Activated naive CD8-positive, alpha-beta T cell treated with anti-CD3 and anti-CD28 coated beads, Interleukin-2, amount 10 ng/mL, durations not matched to agents 7 days and 5 days (primary cell): ENCODE data around the gene RMND5B. TPM values are rescaled to one million over a fixed set of nuclear protein-coding genes. Genes with fewer than 3 reads are reported as not detected.

ENCODE experiments used
- ATAC-seq: fragments of 150-1000 bp; cut with Tn5 transposase; one replicate; pipeline ENCODE4 v1.10.0; 2021; ENCODE audit warnings: low read depth, moderate library complexity
- POLR2A ChIA-PET: fragments of 350-600 bp; sonication (Branson Sonifier 250); formaldehyde crosslinking; loops from one replicate; lab custom pipeline; 2021; ENCODE audit warnings: antibody characterized with exemption; lab: Charles Lee
- DNase-seq: peaks from one replicate; pipeline ENCODE4 v3.0.0; 2021
- H3K27ac Mint-ChIP-seq: one replicate; pipeline ENCODE4 v1.8.0; 2022; ENCODE audit warnings: mild to moderate bottlenecking, mixed read lengths
- H3K27me3 Mint-ChIP-seq: one replicate; pipeline ENCODE4 v1.8.0; 2022; ENCODE audit warnings: mild to moderate bottlenecking, moderate library complexity, mixed read lengths
- H3K36me3 Mint-ChIP-seq: one replicate; pipeline ENCODE4 v1.8.0; 2021; ENCODE audit warnings: mild to moderate bottlenecking, mixed read lengths
- H3K4me1 Mint-ChIP-seq: one replicate; pipeline ENCODE4 v1.8.0; 2021; ENCODE audit warnings: mixed read lengths
- H3K4me3 Mint-ChIP-seq: one replicate; pipeline ENCODE4 v1.8.0; 2022; ENCODE audit warnings: mild to moderate bottlenecking, moderate library complexity, mixed read lengths
- H3K9me3 Mint-ChIP-seq: one replicate; pipeline ENCODE4 v1.8.0; 2021; ENCODE audit warnings: mixed read lengths
- total RNA-seq, 2 experiments: library from RNA; stranded (reverse); gene quantifications; one replicate each; pipeline ENCODE4 v1.2.3, GENCODE V29; 2021

The RMND5B gene
- total RNA-seq, 2 experiments from 2014 or later, result 11.4 to 12.5 TPM

- no peak for DNase-seq
- Mint-ChIP-seq H3K4me3 (no peak overlapping the region), H3K27ac (no peak overlapping the region), H3K4me1 (peaks cover 11% of the 10 kb centered on the region), H3K27me3 (peaks cover 10% of the 10 kb centered on the region), H3K9me3 (no peaks in the 10 kb centered on the region), H3K36me3 (no peaks in the 10 kb centered on the region)
- ATAC-seq, result no peak
- POLR2A ChIA-PET, result interaction anchor here (0.8 kb wide), 1 partner anchor 16 kb away, joined by 3 read pairs; no protein-coding TSS in a partner anchor
These were observed 24.1 kb upstream of the RMND5B start for GRCh38 chr5:178106556-178107239.

- Mint-ChIP-seq H3K9me3 (no peaks in the 10 kb centered on the region), H3K36me3 (no peaks in the 10 kb centered on the region), H3K27me3 (peaks cover 20% of the 10 kb centered on the region), H3K4me1 (peaks cover 15% of the 10 kb centered on the region), H3K4me3 (no peak overlapping the region), H3K27ac (no peak overlapping the region)
- DNase-seq (no peak), ATAC-seq (no peak)
- POLR2A ChIA-PET, result interaction anchor here (0.6 kb wide), 1 partner anchor 13 kb away, joined by 3 read pairs; no protein-coding TSS in a partner anchor
These were observed 23.0 kb upstream of the RMND5B start for GRCh38 chr5:178107756-178108310.

GRCh38 chr5:178108446-178108845 is 22.4 kb upstream of the RMND5B start:
- ATAC-seq, result no peak
- no peaks in the 10 kb centered on the region for H3K9me3 Mint-ChIP-seq
- POLR2A ChIA-PET, result interaction anchor here (0.6 kb wide), 1 partner anchor 13 kb away, joined by 3 read pairs; no protein-coding TSS in a partner anchor
- no peaks in the 10 kb centered on the region for H3K36me3 Mint-ChIP-seq
- no peak overlapping the region for H3K4me3 Mint-ChIP-seq
- H3K27ac Mint-ChIP-seq, result no peak overlapping the region
- H3K4me1 Mint-ChIP-seq, result peaks cover 18% of the 10 kb centered on the region
- no peak for DNase-seq
- H3K27me3 Mint-ChIP-seq, result peaks cover 22% of the 10 kb centered on the region

GRCh38 chr5:178108966-178109365 is 21.8 kb upstream of the RMND5B start:
- POLR2A ChIA-PET, result no interaction called here
- Mint-ChIP-seq H3K4me3 (no peak overlapping the region), H3K4me1 (peaks cover 18% of the 10 kb centered on the region), H3K27me3 (peaks cover 22% of the 10 kb centered on the region), H3K9me3 (no peaks in the 10 kb centered on the region), H3K36me3 (no peaks in the 10 kb centered on the region), H3K27ac (no peak overlapping the region)
- DNase-seq (no peak), ATAC-seq (no peak)

- no peaks in the 10 kb centered on the region for H3K9me3 Mint-ChIP-seq
- POLR2A ChIA-PET, result no interaction called here
- no peak for DNase-seq
- ATAC-seq, result no peak
- peaks cover 31% of the 10 kb centered on the region for H3K4me1 Mint-ChIP-seq
- peaks cover 32% of the 10 kb centered on the region for H3K27me3 Mint-ChIP-seq
- no peaks in the 10 kb centered on the region for H3K36me3 Mint-ChIP-seq
- no peak overlapping the region for H3K4me3 Mint-ChIP-seq
- H3K27ac Mint-ChIP-seq, result no peak overlapping the region
These were observed 20.3 kb upstream of the RMND5B start for GRCh38 chr5:178110511-178110910.

GRCh38 chr5:178111925-178112324 is 18.9 kb upstream of the RMND5B start:
- Mint-ChIP-seq H3K9me3 (no peaks in the 10 kb centered on the region), H3K4me3 (no peak overlapping the region), H3K27ac (no peak overlapping the region), H3K36me3 (peaks cover under 1% of the 10 kb centered on the region), H3K4me1 (peaks cover 42% of the 10 kb centered on the region), H3K27me3 (peaks cover 34% of the 10 kb centered on the region)
- no peak for ATAC-seq
- no peak for DNase-seq
- POLR2A ChIA-PET, result no interaction called here

GRCh38 chr5:178112545-178112944 is 18.3 kb upstream of the RMND5B start:
- peak overlapping the region; percentile 60 for H3K27ac Mint-ChIP-seq
- POLR2A ChIA-PET, result no interaction called here
- no peaks in the 10 kb centered on the region for H3K9me3 Mint-ChIP-seq
- H3K36me3 Mint-ChIP-seq, result peaks cover 2% of the 10 kb centered on the region
- peaks cover 44% of the 10 kb centered on the region for H3K4me1 Mint-ChIP-seq
- DNase-seq, result no peak
- peak overlapping the region; percentile 76 for H3K4me3 Mint-ChIP-seq
- no peak for ATAC-seq
- H3K27me3 Mint-ChIP-seq, result peaks cover 34% of the 10 kb centered on the region

GRCh38 chr5:178113141-178113787 is 17.6 kb upstream of the RMND5B start, which contains the start of gene N4BP3:
N4BP3 (plus strand) TSS chr5:178113532; CDS start chr5:178119584, 6,052 bp downstream.
- POLR2A ChIA-PET, result interaction anchor here (1.9 kb wide), 1 partner anchor 11 kb away, joined by 8 read pairs; no protein-coding TSS in a partner anchor
- H3K36me3 Mint-ChIP-seq, result peaks cover 2% of the 10 kb centered on the region
- H3K9me3 Mint-ChIP-seq, result no peaks in the 10 kb centered on the region
- peaks cover 40% of the 10 kb centered on the region for H3K4me1 Mint-ChIP-seq
- H3K27ac Mint-ChIP-seq, result peak within 1 kb of the TSS; percentile 73
- H3K27me3 Mint-ChIP-seq, result peaks cover 33% of the 10 kb centered on the region
- peak; percentile 64 for ATAC-seq
- H3K4me3 Mint-ChIP-seq, result peak within 1 kb of the TSS; percentile 95
- DNase-seq, result peak; percentile 87

GRCh38 chr5:178113841-178114324 is 16.9 kb upstream of the RMND5B start:
- peak; percentile 53 for DNase-seq
- no peak for ATAC-seq
- Mint-ChIP-seq H3K4me3 (peak overlapping the region; percentile 95), H3K9me3 (no peaks in the 10 kb centered on the region), H3K27ac (peak overlapping the region; percentile 73), H3K27me3 (peaks cover 33% of the 10 kb centered on the region), H3K36me3 (peaks cover 2% of the 10 kb centered on the region), H3K4me1 (peaks cover 38% of the 10 kb centered on the region)
- POLR2A ChIA-PET, result interaction anchor here (0.8 to 1.9 kb wide), 2 partner anchors 10 to 39 kb away, joined by 4 to 8 read pairs; partner anchors contain the start of gene NHP2

GRCh38 chr5:178114325-178115135 is 16.3 kb upstream of the RMND5B start:
- Mint-ChIP-seq H3K27me3 (peaks cover 33% of the 10 kb centered on the region), H3K27ac (peak overlapping the region; percentile 73), H3K36me3 (peaks cover 2% of the 10 kb centered on the region), H3K4me1 (peaks cover 37% of the 10 kb centered on the region), H3K4me3 (peak overlapping the region; percentile 95), H3K9me3 (no peaks in the 10 kb centered on the region)
- POLR2A ChIA-PET, result interaction anchor here (0.8 to 1.9 kb wide), 2 partner anchors 9 to 39 kb away, joined by 4 to 8 read pairs; partner anchors contain the start of gene NHP2
- no peak for DNase-seq
- no peak for ATAC-seq

- POLR2A ChIA-PET, result interaction anchor here (0.6 to 1.9 kb wide), 3 partner anchors 8 to 91 kb away, joined by 3 to 8 read pairs (median 4); no protein-coding TSS in a partner anchor
- DNase-seq, result no peak
- Mint-ChIP-seq H3K27ac (peak overlapping the region; percentile 73), H3K9me3 (no peaks in the 10 kb centered on the region), H3K27me3 (peaks cover 33% of the 10 kb centered on the region), H3K36me3 (peaks cover 2% of the 10 kb centered on the region), H3K4me3 (peak overlapping the region; percentile 95), H3K4me1 (peaks cover 37% of the 10 kb centered on the region)
- ATAC-seq, result peak; percentile 38
These were observed 15.5 kb upstream of the RMND5B start for GRCh38 chr5:178115136-178115813.

- H3K4me3 Mint-ChIP-seq, result peak overlapping the region; percentile 95
- no peaks in the 10 kb centered on the region for H3K9me3 Mint-ChIP-seq
- no peak for DNase-seq
- H3K27ac Mint-ChIP-seq, result peak overlapping the region; percentile 60
- peaks cover 2% of the 10 kb centered on the region for H3K36me3 Mint-ChIP-seq
- no peak for ATAC-seq
- H3K4me1 Mint-ChIP-seq, result peaks cover 39% of the 10 kb centered on the region
- peaks cover 29% of the 10 kb centered on the region for H3K27me3 Mint-ChIP-seq
- POLR2A ChIA-PET, result interaction anchor here (0.6 to 1.8 kb wide), 3 partner anchors 21 to 91 kb away, joined by 3 to 4 read pairs (median 4); partner anchors contain the start of gene HNRNPAB
These were observed 15.0 kb upstream of the RMND5B start for GRCh38 chr5:178115814-178116142.
